Left kidney (tissue), 8 donors: ENCODE results near the gene PDXP. TPM values are rescaled to one million over a fixed set of nuclear protein-coding genes. Genes with fewer than 3 reads are reported as not detected.
"Not testable (repeated sequence)": the region's sequence is repeated elsewhere in the genome, so short reads cannot be mapped to it uniquely, and the experiment has no call there.

Experiments used
- DNase-seq: peaks from one replicate; pipeline ENCODE4 v3.0.0-alpha.2; 2013
- long read RNA-seq, 8 donors: transcript quantifications; one replicate each; lab custom pipeline, GENCODE V29; 2026
- polyA plus RNA-seq: library from polyadenylated mRNA; unstranded; fragments of 120-200 nt; gene quantifications from one replicate; pipeline ENCODE4 v1.2.1, GENCODE V29; 2013; ENCODE audit not compliant: insufficient read length

PDXP gene, protein sequence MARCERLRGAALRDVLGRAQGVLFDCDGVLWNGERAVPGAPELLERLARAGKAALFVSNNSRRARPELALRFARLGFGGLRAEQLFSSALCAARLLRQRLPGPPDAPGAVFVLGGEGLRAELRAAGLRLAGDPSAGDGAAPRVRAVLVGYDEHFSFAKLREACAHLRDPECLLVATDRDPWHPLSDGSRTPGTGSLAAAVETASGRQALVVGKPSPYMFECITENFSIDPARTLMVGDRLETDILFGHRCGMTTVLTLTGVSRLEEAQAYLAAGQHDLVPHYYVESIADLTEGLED
- polyA plus RNA-seq = 15.4 TPM
- long read RNA-seq, donor 1, transcript PDXP-201 (2 exons, 2,010 nt) = major isoform, 13 of 13 reads
- long read RNA-seq, donor 1, partial matches to known transcripts = 0 of 13 reads
- long read RNA-seq, donor 1, other reads (novel, unspliced or antisense) = 0 of 13 reads
- long read RNA-seq, donor 2, transcript PDXP-201 (2 exons, 2,010 nt) = major isoform, 13 of 13 reads
- long read RNA-seq, donor 2, partial matches to known transcripts = 0 of 13 reads
- long read RNA-seq, donor 2, other reads (novel, unspliced or antisense) = 0 of 13 reads
- long read RNA-seq, donor 3, transcript PDXP-201 (2 exons, 2,010 nt) = major isoform, 7 of 7 reads
- long read RNA-seq, donor 3, partial matches to known transcripts = 0 of 7 reads
- long read RNA-seq, donor 3, other reads (novel, unspliced or antisense) = 0 of 7 reads
- long read RNA-seq, donor 4, partial matches to known transcripts = 0 of 1 reads
- long read RNA-seq, donor 4, other reads (novel, unspliced or antisense) = 0 of 1 reads
- long read RNA-seq, donor 5, transcript PDXP-201 (2 exons, 2,010 nt) = major isoform, 22 of 22 reads
- long read RNA-seq, donor 5, partial matches to known transcripts = 0 of 22 reads
- long read RNA-seq, donor 5, other reads (novel, unspliced or antisense) = 0 of 22 reads
- long read RNA-seq, donor 6, transcript PDXP-201 (2 exons, 2,010 nt) = major isoform, 21 of 21 reads
- long read RNA-seq, donor 6, partial matches to known transcripts = 0 of 21 reads
- long read RNA-seq, donor 6, other reads (novel, unspliced or antisense) = 0 of 21 reads
- long read RNA-seq, donor 7, transcript PDXP-201 (2 exons, 2,010 nt) = major isoform, 18 of 18 reads
- long read RNA-seq, donor 7, partial matches to known transcripts = 0 of 18 reads
- long read RNA-seq, donor 7, other reads (novel, unspliced or antisense) = 0 of 18 reads
- long read RNA-seq, donor 8, transcript PDXP-201 (2 exons, 2,010 nt) = major isoform, 11 of 11 reads
- long read RNA-seq, donor 8, partial matches to known transcripts = 0 of 11 reads
- long read RNA-seq, donor 8, other reads (novel, unspliced or antisense) = 0 of 11 reads

DNA sequence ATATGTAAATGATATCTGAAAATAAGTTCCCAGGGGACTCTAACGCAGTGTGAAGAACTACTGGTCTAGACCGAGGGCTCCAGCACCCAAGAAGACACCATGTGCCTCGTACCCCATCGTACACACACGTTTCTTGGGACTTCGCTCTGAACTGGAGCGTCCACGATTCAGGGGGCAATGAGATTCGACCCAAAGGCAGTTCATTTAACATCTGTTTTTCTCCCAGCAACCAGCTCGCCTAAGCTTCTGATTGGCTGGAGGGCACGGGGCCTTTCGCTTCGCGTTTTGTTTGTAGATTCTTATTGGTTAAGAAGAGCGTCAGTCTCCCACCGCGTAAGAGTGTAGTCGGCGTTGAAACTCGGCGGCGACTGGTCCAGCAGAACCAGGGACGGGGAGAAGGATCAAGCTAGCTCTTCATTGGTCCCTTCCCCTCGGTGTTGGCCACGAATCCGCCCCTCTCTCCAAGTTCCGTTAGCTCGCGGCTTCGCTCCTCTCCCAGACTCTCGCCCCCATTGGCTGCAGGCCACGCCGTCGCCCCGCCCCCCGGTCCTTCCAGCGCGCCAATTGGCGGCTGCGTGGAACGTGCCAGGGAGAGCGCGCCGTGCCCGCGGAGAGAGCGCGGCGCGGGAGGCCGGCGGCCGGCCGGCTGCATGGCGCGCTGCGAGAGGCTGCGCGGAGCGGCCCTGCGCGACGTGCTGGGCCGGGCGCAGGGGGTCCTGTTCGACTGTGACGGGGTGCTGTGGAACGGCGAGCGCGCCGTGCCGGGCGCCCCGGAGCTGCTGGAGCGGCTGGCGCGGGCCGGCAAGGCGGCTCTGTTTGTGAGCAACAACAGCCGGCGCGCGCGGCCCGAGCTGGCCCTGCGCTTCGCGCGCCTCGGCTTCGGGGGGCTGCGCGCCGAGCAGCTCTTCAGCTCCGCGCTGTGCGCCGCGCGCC, at the start of gene PDXP:
Gene PDXP (plus strand): TSS at position 591 of the 933 bp plus-strand sequence. CDS start 60 bp downstream, at position 651.
- DNase-seq = peak; percentile 99

DNA sequence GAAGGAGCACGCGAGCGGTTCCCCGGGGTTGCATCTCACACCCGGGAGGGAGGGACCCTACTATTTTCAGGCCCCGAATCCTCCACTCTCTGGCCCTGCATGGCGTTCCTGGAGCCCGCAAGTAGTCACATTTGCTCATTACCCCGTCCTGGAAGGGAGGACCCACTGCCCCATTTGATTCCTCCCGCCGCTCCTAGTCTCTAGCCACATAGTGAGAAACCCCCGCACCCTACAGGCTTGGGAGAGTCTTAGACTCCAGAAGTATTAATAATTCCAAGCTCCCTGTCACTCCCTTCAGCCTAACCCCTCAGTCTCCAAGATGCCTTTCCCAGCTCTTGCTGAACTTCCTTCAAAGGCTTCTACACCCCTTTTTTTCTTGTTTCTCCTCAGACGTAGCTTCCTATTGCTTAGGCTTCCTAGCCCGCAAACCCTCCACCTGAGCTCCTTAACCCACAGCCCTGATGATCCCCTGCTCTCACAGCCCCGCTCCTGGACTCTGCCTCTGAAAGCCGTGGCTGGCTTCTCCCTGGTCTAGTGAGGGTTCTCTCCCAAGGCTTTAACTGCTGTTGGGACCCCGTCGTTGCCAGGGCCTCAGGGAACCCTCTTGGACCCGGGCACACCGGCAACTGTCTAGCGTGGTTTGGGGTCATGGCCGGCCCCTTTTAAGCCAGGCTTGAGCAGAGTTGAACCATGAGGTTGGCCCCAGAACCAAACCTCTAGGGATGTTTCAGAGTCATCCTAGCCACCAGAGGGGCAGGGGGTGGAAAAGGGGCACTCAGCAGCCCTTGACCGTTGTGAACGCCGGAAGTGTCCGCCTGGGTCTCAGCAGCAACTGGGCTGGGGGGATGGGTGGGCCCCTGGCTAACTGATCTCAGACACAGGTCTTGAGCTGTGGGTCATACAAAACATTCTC, 49.0 kb upstream of the PDXP start:
- no peak for DNase-seq

DNA sequence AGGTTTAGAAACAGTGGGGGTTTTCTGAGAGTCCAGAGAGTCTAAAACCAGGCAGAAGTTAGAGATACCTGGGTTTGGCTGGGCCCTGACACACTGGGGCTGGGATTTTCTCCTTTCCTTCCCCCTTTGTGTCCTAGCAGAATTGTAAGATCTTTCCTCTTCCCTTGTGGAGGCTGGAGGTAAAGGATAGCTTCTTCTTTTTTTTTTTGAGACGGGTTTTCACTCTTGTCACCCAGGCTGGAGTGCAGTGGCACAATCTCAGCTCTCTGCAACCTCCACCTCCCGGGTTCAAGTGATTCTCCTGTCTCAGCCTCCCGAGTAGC, 48.4 kb upstream of the PDXP start:
- not testable (repeated sequence) for DNase-seq

DNA sequence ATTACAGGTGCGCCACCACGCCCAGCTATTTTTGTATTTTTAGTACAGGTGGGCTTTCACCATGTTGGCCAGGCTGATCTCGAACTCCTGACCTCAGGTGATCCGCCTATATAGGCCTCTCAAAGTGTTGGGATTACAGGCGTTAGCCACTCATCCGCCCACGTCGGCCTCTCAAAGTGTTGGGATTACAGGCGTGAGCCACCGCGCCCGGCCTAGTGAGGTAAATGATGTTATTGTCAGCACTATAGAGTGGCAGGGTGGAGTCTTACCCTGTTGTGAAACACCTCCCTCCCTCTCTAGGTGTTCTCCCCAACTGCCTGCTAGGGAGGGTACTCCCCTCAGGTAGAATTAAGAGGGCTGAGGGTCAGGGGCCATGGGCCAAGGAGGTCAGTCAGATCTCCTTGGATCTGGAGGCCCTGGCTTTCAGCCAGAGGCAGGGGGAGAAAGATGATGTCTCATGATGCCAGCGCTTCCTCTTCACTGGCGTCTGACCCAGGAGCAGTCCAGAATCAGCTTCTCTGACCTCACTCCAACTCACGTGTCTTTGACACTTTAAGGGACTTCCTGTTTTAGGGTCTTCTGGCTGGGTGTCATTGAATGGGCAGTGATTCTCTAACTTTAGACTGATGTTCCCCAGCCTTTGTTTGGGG, 47.9 kb upstream of the PDXP start:
- no peak for DNase-seq

DNA sequence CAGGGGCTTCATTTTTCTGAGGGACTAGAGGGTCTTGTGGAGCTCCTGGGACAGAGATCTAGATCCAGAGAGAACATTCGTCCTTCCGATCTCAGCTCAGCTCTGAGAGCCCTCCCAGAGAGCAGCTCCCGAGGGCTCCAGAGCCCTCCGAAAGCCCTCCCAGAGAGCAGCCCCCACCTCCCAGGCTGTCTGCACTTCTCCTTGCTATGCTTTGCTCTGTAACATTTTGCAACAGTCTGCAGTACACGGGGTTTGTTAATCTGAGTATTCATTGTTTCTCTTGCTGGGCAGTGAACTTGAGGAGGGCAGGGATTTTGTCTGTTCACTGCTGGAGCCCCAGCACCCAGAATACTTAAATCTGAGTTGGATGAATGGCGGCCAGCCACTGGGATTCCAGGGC, 47.3 kb upstream of the PDXP start:
- DNase-seq = no peak

DNA sequence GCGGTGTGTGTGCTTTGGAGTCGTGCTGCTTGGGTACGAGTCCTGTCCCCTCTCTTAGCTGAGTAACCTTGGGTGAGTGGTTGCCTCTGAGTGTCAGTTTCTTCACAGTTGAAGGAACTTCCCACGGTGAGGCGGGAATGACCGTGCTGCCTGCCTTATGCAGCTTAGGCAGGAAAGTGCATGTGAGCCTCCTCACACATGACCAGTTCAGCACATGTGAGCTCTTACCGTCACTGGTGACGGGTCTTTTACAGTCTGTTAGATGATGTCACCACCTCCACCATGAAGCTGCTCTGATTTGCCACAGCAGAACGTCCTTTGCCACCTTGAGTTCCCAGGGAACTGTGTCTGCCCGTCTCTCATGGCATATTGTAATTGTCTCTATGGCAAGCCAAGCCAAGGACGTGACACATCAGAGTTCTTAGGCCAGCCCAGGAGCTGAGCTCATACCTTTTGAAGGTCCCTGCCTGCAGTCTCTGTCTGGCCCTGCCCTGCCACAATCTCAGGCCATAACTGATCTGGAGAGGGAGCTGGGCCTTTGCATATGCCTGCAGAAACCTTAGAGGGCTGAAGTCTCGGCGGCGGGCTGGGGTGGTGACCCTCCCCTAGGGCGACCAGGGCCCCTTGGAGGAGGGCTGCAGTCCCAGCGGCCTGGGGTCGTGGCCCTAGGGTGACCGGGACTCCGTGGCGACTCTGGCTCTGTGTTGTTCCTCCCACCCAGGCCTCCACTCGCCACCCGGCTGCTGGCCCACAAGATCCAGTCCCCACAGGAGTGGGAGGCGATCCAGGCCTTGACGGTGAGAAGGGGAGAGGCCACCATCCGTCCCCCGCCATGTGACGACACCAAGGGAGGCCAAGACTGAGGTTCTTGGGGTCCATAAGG, 42.1 kb upstream of the PDXP start:
- no peak for DNase-seq

DNA sequence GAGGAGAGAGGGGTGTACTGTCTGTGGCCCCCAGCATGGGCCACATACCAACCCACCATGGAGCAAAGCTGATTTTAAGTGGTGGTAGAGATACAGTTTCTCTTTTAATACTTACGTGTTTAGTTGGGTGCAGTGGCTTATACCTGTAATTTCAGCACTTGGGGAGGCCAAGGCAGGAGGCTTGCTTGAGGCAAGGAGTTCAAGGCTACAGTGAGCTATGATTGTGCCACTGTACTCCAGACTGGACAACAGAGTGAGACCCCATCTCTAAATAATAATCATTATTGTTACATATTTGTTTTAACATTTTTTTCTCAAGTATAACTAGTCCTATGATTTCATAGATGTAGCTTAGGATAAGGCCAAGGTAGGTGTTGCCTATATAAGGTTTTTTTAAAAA, 41.1 kb upstream of the PDXP start:
- no peak for DNase-seq

DNA sequence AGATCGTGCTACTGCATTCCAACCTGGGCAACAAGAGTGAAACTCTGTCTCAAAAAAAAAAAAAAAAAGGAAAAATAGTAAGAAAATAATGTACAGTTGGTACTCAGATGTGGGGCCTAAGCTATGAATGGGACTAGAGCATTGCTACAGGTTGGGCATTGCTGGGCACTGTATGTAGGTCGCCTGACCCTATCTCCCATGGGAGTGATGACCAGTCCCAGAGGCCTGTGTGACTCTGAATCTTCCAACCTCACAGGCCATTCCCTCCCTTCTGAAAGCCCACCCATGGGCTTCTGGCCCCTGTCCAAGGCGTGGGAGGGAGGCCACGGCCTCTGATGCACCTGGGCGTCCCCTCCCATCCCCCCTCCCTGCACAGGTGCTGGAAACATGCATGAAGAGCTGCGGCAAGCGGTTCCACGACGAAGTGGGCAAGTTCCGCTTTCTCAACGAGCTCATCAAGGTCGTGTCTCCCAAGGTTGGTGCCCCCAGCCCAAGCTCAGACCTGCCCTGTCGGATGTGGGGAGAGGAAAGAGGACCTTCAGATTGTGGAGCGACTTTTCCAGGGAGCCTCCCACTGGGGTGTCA, 40.4 kb upstream of the PDXP start:
- DNase-seq = no peak

DNA sequence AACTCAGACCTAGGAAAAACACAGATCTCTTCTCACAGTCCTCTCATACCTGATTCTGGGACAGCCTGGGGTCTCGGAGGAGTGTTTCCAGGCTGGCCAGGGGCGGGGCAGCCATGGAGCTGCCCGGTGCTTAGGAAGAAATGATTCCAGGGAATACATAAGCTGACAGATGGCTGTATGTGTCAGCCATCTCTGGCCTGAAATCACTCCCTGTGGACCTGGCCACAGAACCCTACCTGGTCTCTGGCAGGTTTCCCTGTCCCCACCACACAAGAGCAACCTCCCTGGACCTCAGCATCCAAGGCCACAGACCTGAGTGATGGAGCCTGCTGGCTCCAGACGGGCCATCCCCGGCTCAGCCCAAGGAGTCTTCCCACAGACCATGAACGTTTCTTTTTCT, 39.8 kb upstream of the PDXP start:
- no peak for DNase-seq

DNA sequence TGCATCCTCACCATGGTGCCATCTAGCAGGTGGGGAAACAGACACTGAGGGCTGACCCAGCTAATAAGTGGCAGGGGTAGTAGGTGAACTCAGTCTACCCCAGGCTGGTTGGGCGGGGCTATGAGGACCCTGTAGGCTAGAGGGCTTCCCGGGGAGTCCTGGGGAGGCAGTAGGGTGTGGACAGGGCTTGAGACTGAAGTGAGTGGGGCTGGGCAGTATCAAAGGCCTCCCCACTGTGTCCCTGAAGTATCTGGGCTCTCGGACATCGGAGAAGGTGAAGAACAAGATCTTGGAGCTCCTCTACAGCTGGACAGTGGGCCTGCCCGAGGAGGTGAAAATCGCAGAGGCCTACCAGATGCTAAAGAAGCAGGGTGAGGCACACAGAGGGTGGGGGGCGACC, 38.5 kb upstream of the PDXP start:
- DNase-seq = no peak

DNA sequence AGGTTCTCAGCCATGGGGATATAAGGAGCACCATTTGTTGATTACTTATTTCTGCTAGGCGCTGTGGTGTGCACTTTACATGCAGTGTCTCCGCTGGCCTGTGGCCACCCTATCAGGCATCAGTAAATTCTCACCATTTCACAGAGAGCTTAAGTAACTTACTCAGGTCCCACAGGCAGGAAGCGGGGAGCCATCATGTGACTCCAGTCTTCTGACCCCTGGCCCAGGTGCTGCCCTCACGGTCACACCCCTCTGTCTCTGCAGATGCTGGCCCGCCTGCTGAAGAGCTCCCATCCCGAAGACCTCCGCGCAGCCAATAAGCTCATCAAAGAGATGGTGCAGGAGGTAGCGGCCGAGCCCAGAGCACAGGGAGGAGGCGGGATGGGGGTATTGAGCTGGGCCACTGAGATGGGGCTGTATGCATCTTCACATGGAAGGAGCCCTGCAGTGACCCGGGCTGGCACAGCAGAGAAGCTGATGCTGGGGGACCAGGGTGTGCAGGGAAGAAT, 37.1 kb upstream of the PDXP start:
- DNase-seq = no peak

DNA sequence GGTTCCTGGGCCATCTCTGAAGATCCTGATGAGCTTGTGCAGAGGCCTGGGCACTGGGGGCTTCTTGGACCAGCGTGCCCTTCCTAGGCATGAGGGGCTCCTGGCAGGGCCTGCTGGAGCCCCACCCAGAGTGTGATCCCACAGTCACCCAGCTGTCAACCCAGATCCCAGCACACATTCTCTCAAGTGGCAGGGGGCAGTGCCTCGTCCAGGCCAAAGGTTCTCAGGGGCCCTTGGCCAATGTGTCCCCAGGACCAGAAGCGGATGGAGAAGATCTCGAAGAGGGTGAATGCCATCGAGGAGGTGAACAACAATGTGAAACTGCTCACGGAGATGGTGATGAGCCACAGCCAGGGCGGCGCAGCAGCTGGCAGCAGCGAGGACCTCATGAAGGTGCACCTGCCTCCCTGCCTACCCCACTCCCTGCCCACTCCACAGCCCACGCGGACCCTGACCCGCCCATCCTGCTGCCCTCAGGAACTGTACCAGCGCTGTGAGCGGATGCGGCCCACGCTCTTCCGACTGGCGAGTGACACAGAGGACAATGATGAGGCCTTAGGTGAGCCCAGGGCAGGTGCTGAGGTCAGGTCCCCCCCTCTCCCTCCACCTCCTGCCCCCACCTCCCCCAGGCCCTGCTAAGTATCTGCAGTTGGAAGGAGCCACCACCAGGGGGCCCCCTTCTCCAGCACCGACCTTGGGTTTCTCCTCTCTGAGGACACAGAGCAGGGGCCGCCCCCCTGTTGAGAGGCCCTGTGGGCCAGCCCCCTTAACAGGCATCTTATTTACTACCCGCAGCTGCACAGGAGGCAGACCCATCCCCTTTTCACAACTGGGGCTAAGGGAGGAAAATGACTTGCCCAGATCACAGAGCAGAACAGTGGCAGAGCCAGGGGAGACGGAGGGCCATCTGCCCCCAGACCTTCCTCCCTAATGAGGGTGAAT, 35.2 kb upstream of the PDXP start:
- DNase-seq = peak; percentile 68

DNA sequence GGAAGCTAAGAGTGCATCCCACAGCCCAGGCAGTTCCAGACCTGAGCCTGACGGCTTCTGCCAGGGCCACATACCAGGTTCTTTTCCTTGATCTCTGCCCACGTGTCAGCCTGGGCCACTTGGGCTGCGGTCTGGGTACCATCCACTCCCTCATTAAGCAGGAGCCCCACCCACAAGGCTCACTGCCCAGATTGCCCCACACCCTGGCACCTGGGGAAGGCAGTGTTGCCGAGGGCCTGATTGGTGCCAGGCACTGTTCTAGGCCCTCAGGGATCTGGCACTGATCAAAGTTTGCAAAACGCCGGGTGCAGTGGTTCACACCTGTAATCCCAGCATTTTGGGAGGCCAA, 34.5 kb upstream of the PDXP start:
- DNase-seq = no peak

DNA sequence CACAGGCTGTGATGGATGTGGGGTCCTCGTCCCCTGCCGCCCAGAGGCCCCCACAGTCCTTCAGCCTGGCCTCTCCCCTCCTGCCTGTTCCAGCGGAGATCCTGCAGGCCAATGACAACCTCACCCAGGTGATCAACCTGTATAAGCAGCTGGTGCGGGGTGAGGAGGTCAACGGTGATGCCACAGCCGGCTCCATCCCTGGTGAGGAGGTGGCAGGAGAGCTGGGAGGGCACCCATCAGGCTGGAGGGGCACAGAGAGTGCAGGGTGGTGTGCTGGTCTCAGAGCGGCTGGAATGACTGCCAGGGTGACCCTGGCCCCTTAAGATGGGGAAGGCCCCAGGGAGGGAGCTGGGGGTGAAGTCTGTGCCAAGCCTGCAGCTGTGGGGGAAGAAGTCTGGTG, 33.6 kb upstream of the PDXP start:
- no peak for DNase-seq

DNA sequence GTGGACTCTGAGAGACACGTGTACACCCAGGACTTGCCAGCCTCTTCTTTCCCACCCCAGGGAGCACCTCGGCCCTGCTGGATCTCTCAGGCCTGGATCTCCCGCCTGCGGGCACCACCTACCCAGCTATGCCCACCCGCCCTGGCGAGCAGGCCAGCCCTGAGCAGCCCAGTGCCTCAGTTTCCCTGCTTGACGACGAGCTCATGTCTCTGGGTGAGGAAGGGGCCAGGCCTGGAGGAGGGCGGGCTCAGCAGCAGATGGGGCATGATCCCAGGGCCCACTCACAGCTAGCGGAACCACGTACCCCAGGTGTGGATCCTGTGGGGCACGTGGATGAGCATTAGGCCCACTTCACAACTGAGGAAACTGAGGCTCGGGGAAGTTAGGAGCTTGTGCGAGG, 32.8 kb upstream of the PDXP start:
- DNase-seq = no peak

DNA sequence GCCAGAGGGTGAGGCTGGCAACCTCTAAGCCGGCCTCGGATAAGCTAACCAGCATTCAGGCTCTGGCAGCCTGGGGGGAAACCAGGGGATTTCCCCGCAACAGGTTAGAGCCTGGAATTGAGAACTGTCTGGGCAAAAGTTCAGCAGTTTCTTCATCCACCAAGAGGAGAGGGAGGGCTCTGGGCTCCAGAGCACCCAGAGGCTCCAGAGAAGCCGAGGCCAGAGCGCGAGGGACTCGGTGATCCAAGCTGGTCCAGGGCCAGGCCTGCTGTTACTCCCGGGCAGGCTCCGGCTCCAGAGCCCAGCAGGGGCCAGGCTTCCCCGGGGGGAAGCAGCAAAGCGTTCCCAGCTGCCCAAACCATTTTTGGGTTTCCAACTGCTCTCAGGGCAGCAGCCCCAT, 32.4 kb upstream of the PDXP start:
- no peak for DNase-seq

DNA sequence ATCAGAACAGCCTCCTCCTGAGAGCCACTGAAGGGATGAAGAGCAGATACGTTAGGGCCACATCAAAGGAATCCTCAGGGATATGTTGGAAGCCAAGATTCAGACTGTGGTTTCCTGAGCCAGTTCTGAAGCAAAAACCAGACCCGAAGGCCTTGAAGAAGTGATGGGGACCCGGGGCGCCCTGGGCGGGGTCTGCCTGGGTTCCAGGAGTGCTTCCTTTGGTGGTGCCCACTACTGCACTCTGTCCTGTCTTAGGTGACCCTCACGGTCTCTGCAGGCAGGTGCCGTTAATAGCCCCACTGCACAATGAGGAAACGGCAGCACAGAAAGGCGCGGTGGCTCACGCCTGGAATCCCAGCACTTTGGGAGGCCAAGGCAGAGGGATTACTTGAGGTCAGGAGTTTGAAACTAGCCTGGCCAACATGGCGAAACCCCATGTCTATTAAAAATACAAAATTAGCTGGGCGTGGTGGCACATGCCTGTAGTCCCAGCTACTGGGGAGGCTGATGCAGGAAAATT, 31.9 kb upstream of the PDXP start:
- DNase-seq = no peak
